GM10248 (cell line): ENCODE data around the gene SPRING1.

Experiments used
- CTCF ChIA-PET: fragments of 300-600 bp; sonication (Branson Sonifier 250); formaldehyde crosslinking; extraction: SDS; loops from one replicate; lab custom pipeline; 2021; ENCODE audit warnings: antibody characterized with exemption; lab: Yijun Ruan, JAX
- POLR2A ChIA-PET: fragments of 350-650 bp; sonication (Branson Sonifier 250); formaldehyde crosslinking; extraction: SDS; loops from one replicate; lab custom pipeline; 2020; ENCODE audit warnings: antibody characterized with exemption; lab: Yijun Ruan, JAX
- DNase-seq: peaks from one replicate; pipeline ENCODE4 v3.0.0; 2012; ENCODE audit errors: extremely low spot score
- CTCF ChIP-seq: IDR thresholded peaks from 2 replicates; pipeline ENCODE4 v1.5.1; 2012; ENCODE audit warnings: mild to moderate bottlenecking, low read depth; ENCODE audit errors: extremely low read depth, missing control alignments, control extremely low read depth

Gene SPRING1

GRCh38 chr12:116712458-116713303 lies 25.2 kb downstream of the SPRING1 start:
- no peak for DNase-seq
- TF ChIP-seq CTCF = no peak
- POLR2A ChIA-PET = no interaction called here
- CTCF ChIA-PET = interaction anchor here (1.1 to 3.9 kb wide), 3 partner anchors 9 to 13 kb away, joined by 4 to 38 read pairs (median 13); no protein-coding TSS in a partner anchor

GRCh38 chr12:116710370-116711150 lies 27.3 kb downstream of the SPRING1 start:
- POLR2A ChIA-PET = no interaction called here
- no peak for TF ChIP-seq CTCF
- no peak for DNase-seq
- CTCF ChIA-PET = interaction anchor here (1.0 to 3.9 kb wide), 7 partner anchors 8 to 792 kb away, joined by 3 to 38 read pairs (median 11); no protein-coding TSS in a partner anchor

GRCh38 chr12:116709768-116710167 lies 28.1 kb downstream of the SPRING1 start:
- ChIA-PET CTCF (interaction anchor here (1.0 to 3.9 kb wide), 17 partner anchors 9 to 791 kb away, joined by 3 to 38 read pairs (median 7); no protein-coding TSS in a partner anchor), POLR2A (no interaction called here)

DNA sequence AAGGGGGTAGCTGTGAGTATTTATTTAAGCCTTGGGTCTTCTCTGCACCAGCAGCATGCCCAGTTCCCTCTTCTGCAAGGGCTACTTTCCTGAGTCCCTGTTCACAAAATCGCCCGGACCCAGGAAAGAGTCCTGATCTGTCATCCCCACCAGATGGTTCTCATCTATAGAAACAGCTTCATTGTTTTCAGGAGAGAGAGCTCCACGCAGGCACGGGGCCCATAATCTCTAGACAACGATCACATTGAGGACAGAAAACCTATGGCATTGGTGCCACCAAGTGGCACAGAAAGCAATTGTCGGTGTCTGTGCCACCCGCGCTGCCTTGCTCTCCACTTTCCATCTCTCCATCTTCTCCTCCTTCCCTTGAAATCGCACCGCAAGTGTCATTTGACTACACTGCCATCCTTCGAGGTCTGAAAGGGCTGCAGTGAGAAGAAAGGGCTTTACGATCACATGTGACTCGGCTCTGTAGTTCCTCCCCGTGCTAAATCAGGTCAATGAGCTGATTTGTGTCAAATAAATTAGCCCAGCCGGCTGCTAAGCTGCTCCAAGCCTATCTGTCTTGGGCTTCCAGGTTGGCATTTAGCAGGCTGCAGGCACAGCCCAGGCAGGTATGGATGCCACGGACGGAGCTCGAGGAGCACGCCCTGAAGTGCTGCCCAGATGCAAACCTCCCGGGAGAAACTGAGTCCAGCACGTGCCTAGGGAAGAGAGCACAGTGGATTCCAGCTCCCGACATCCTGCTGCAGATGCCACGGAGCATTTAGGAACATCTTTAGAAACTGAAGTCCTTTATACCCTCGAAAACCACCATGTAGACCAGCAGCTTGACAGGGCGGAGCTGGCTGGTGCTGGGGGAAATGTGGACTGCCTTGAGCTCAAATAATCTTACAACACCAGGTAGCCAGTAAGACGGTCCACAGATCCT lies 28.8 kb downstream of the SPRING1 start:
- peak; percentile 79 for TF ChIP-seq CTCF
- DNase-seq = peak; percentile 38
- CTCF ChIA-PET = interaction anchor here (0.8 to 3.9 kb wide), 24 partner anchors 10 to 791 kb away, joined by 3 to 38 read pairs (median 3); no protein-coding TSS in a partner anchor
- POLR2A ChIA-PET = no interaction called here

More at GRCh38 chr12:116709768-116710167, 28.1 kb downstream of the SPRING1 start:
- no peak for DNase-seq
- no peak for TF ChIP-seq CTCF

GRCh38 chr12:116707751-116708150 lies 30.1 kb downstream of the SPRING1 start:
- POLR2A ChIA-PET = no interaction called here

More at GRCh38 chr12:116707751-116708150, 30.1 kb downstream of the SPRING1 start:
- TF ChIP-seq CTCF = no peak
- CTCF ChIA-PET = interaction anchor here (1.1 to 3.3 kb wide), 6 partner anchors 11 to 789 kb away, joined by 3 to 24 read pairs (median 10); no protein-coding TSS in a partner anchor
- no peak for DNase-seq
